Lower leg skin (tissue), 4 donors: ENCODE data around the gene SPACA7. TPM values are rescaled to one million over a fixed set of nuclear protein-coding genes. Genes with fewer than 3 reads are reported as not detected.

Experiments
- DNase-seq, 2 donors: peaks; one replicate each; pipeline ENCODE4 v3.0.0-alpha.2; 2019; ENCODE audit warnings: low spot score in 2 of 2
- H3K4me3 ChIP-seq: fragments of 200-600 bp; sonication (generic); 2 replicates; pipeline ENCODE4 v1.5.1; 2017; ENCODE audit warnings: mild to moderate bottlenecking, low read depth; ENCODE audit not compliant: poor library complexity, severe bottlenecking
- POLR2A ChIP-seq, 2 donors: fragments of 450-650 bp; IDR thresholded peaks; one replicate each; pipeline ENCODE4 v1.6.1; 2016 to 2017; ENCODE audit warnings: antibody characterized with exemption in 2 of 2, mild to moderate bottlenecking in 1 of 2, moderate library complexity in 1 of 2
- WGBS, 2 donors: methylation state at CpG; one replicate each; pipeline ENCODE4 v1.1.5; 2018; 5-methylcytosine and 5-hydroxymethylcytosine counted together
- intact Hi-C: fragments of 100-400 bp; cut with DNase I; formaldehyde crosslinking; loops from one replicate; pipeline ENCODE4 v1.15.0; 2023; ENCODE audit warnings: low total_unique reads
- total RNA-seq, 4 donors: library from RNA; depleted of rRNA; stranded (reverse); fragments of >200 nt; gene quantifications; one replicate each; pipeline ENCODE4 v1.1.0, GENCODE V29; 2016
- TF ChIP-seq, protein P1 (sequence below), 3 donors: fragments of 450-650 bp; IDR thresholded peaks; one replicate each; pipeline ENCODE4 v1.5.1; 2016; ENCODE audit warnings: antibody characterized with exemption in 3 of 3, mild to moderate bottlenecking in 3 of 3, moderate library complexity in 2 of 3

SPACA7 gene
- total RNA-seq, 4 donors from 2014 or later = not detected

DNA sequence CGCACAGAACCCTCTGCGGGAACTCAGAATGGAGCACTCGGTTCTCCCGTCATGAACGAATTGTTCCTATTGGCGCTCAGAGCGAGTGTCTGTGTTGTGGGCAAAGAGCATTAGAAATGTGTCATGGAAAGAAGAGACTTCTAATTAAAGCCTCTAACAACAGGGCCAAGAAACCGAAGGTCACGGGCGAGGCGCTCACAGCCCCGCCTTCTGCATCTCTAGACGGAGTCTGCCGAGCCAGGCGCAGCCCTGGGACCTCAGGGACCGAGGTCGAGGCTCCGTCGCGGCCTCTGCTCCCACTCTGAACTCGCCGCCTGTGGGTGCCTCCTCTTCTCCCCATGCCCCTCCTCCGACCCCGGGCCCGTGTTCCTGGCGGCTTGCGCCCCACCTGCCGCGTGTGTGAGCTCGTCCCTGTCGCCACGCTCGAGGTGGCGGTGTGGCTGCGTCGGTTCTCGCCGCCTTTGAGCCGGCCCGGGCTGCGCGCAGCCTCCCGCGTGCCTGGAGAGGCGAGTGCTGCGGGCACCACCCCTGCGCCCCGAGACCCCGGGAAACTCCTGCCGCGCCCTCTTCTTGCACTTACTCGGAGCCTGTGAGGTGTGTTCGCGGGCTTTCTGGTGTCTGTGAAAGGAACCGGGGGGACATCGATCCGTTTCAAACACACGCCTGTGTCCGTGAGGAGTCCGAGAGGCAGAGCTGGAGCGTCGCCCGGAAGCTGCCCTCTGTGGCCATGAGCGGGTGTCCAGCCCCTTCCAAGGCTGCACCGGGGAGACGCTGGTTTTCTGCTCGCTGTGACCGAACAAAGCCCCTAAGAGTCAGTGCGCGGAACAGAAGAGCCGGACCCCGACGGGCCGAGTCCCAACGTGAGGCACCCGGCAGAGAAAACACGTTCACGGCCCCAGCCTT is 45.4 kb upstream of the SPACA7 start:
- H3K4me3 ChIP-seq = no peak overlapping the region
- no peak for DNase-seq
- intact Hi-C loops = no loop called here
- WGBS, 2 donors = 15 to 50% methylated on average over 32 to 72 of the region's 78 CpGs
- TF ChIP-seq, protein P1, sequence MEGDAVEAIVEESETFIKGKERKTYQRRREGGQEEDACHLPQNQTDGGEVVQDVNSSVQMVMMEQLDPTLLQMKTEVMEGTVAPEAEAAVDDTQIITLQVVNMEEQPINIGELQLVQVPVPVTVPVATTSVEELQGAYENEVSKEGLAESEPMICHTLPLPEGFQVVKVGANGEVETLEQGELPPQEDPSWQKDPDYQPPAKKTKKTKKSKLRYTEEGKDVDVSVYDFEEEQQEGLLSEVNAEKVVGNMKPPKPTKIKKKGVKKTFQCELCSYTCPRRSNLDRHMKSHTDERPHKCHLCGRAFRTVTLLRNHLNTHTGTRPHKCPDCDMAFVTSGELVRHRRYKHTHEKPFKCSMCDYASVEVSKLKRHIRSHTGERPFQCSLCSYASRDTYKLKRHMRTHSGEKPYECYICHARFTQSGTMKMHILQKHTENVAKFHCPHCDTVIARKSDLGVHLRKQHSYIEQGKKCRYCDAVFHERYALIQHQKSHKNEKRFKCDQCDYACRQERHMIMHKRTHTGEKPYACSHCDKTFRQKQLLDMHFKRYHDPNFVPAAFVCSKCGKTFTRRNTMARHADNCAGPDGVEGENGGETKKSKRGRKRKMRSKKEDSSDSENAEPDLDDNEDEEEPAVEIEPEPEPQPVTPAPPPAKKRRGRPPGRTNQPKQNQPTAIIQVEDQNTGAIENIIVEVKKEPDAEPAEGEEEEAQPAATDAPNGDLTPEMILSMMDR (IDR thresholded peaks at IDR 0.05) = no peak
- TF ChIP-seq POLR2A (IDR thresholded peaks at IDR 0.05) = no peak

DNA sequence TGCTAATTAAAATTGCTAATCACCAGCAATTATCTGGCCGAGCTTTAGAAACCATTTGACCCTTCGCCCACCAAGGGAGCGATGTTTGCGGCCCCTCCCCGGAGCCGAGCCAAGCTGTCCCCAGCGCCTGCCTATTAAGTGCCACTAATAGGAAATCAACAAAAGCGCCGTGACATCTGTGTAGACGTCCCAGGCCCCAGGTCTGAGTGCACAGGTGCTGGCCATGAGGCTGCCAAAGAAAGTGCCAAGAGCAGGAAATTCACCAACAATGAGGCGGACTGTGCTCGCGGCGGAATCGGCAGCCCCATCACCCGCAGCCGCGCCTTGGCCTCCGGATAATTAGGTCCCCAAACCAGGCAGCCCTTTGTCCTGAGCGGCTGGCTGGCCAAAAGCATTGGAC is 44.5 kb upstream of the SPACA7 start:
- intact Hi-C loops = no loop called here
- DNase-seq = no peak
- WGBS, 2 donors = 9 to 30% methylated on average over 20 of the region's 20 CpGs
- TF ChIP-seq, protein P1 (IDR thresholded peaks at IDR 0.05) = no peak
- no peak for TF ChIP-seq POLR2A (IDR thresholded peaks at IDR 0.05)
- H3K4me3 ChIP-seq = no peak overlapping the region

DNA sequence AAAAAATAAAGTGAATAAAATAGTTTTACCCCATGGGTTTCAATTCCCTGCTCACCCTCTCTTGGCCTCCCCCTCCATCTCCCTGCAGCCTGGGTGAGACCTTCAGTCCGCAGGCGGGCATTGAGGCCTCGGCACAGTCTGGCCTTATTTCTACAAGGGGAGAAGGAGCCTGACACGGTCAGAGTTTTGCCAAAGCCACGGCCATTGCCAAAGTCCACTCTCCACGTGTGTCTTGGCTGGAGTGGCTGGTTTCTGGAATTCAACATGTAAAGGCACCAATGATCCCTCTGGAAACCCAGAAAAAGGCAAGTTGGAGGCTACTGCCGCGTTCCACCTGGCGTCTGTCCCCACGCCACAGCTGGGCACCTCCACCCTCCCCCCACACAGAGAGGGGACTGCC is 43.4 kb upstream of the SPACA7 start:
- intact Hi-C loops = no loop called here

DNA sequence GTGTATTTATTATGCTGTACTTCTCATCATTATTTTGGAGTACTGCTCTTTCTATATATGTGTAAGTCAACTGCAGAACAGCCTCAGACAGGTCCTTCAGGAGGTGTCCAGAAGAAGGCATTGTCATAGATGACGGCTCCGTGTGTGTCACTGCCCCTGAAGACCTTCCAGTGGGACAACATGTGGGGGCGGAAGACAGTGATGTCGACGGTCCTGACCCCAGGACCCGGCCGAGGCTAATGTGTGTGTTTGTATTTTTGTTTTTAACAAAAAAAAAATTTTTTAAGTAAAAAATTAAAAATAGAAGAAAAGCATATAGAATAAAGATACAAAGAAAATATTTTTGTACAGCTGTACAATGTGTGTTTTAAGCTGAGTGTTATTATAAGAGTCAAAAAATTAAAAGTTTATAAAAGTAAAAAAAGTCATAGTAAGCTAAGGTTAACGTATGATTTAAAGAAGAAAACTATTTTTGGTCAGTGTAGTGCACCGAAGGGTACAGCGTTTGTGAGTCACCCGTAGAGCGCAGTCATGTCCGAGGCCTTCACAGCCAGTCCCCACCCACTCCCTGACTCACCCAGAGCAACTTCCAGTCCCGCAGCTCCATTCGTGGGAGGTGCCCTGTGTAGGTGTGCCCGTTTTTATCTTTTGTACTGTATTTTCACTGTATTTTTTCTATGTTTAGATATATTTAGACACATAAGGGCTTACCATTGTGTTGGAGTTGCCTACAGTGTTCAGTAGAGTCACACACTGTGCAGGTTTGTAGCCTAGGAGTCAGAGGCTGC is 42.2 kb upstream of the SPACA7 start:
- no peak for TF ChIP-seq POLR2A (IDR thresholded peaks at IDR 0.05)
- TF ChIP-seq, protein P1 (IDR thresholded peaks at IDR 0.05) = no peak
- intact Hi-C loops = no loop called here
- WGBS, 2 donors = 63 to 76% methylated on average over 16 of the region's 16 CpGs
- H3K4me3 ChIP-seq = no peak overlapping the region
- no peak for DNase-seq

More for the DNA sequence above, 43.4 kb upstream of the SPACA7 start:
- no peak overlapping the region for H3K4me3 ChIP-seq
- WGBS, 2 donors = 75 to 80% methylated on average over 10 of the region's 10 CpGs
- TF ChIP-seq, protein P1 (IDR thresholded peaks at IDR 0.05) = no peak
- TF ChIP-seq POLR2A (IDR thresholded peaks at IDR 0.05) = no peak
- DNase-seq = no peak

DNA sequence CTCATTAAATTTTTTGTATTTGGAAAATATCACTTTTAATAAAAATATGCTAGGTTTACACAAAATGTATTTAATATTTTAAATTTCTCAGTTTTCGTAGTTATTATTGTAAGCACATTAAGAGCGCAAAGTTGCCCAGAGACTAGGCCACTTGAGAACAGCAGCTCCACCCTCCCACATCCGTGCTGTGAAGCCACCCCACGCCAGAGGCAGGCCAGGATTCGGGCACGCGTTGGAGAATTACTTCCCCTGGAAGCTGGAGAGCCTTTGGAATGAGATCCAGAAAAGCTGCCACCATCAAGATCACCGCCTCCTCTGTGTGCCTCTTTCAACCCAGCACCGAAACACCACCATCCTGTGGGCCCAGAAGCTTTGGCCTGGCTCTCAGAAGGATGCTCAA is 41.0 kb upstream of the SPACA7 start:
- TF ChIP-seq, protein P1 (IDR thresholded peaks at IDR 0.05) = no peak
- no peak for TF ChIP-seq POLR2A (IDR thresholded peaks at IDR 0.05)
- no peak for DNase-seq
- intact Hi-C loops = no loop called here
- no peak overlapping the region for H3K4me3 ChIP-seq
- WGBS, 2 donors = 71 to 73% methylated on average over 9 of the region's 9 CpGs
